HG03342 (cell line): ENCODE results near the gene MAPKAPK2.
"Not testable (repeated sequence)": the region's sequence is repeated elsewhere in the genome, so short reads cannot be mapped to it uniquely, and the experiment has no call there.

Source experiments
- ATAC-seq: cut with Tn5 transposase; IDR thresholded peaks from one replicate; pipeline ENCODE4 v1.9.1; 2021; ENCODE audit warnings: mild to moderate bottlenecking, moderate library complexity; ENCODE audit not compliant: unreplicated experiment

Gene MAPKAPK2

GRCh38 chr1:206738370-206739366 is 54.0 kb downstream of the MAPKAPK2 start:
- no peak for ATAC-seq

- peak; percentile 84 for ATAC-seq
Measured at GRCh38 chr1:206739411-206740076, 54.8 kb downstream of the MAPKAPK2 start.

- ATAC-seq, result no peak
Measured at GRCh38 chr1:206741142-206741701, 56.5 kb downstream of the MAPKAPK2 start.

- no peak for ATAC-seq
Measured at GRCh38 chr1:206742719-206743383, 58.1 kb downstream of the MAPKAPK2 start.

- no peak for ATAC-seq
Measured at GRCh38 chr1:206744683-206745082, 60.0 kb downstream of the MAPKAPK2 start.

- no peak for ATAC-seq
Measured at GRCh38 chr1:206745301-206745700, 60.6 kb downstream of the MAPKAPK2 start.

GRCh38 chr1:206748348-206749030 is 63.8 kb downstream of the MAPKAPK2 start:
- no peak for ATAC-seq

GRCh38 chr1:206751891-206752290 is 67.2 kb downstream of the MAPKAPK2 start:
- ATAC-seq, result no peak

- no peak for ATAC-seq
Measured at GRCh38 chr1:206752481-206752880, 67.8 kb downstream of the MAPKAPK2 start.

GRCh38 chr1:206753141-206753540 is 68.4 kb downstream of the MAPKAPK2 start:
- ATAC-seq, result no peak

- no peak for ATAC-seq
Measured at GRCh38 chr1:206754011-206754410, 69.3 kb downstream of the MAPKAPK2 start.

- ATAC-seq, result no peak
Measured at GRCh38 chr1:206757524-206758266, 73.0 kb downstream of the MAPKAPK2 start.

- ATAC-seq, result no peak
Measured at GRCh38 chr1:206760590-206760989, 75.9 kb downstream of the MAPKAPK2 start.

- no peak for ATAC-seq
Measured at GRCh38 chr1:206761159-206761768, 76.6 kb downstream of the MAPKAPK2 start.

- not testable (repeated sequence) for ATAC-seq
Measured at GRCh38 chr1:206762741-206763364, 78.1 kb downstream of the MAPKAPK2 start.

GRCh38 chr1:206765771-206766170 is 81.1 kb downstream of the MAPKAPK2 start:
- not testable (repeated sequence) for ATAC-seq

GRCh38 chr1:206766251-206766856 is 81.6 kb downstream of the MAPKAPK2 start:
- ATAC-seq, result peak; percentile 39
